ENCODE data around the gene FUT6. TPM values are rescaled to one million over a fixed set of nuclear protein-coding genes. Genes with fewer than 3 reads are reported as not detected.

FUT6 gene
- total and polyA plus RNA-seq, 11 donors = not detected

GRCh38 chr19:5837761-5838352 lies 1.6 kb downstream of the FUT6 start:
- H3K36me3 ChIP-seq = no peaks in the 10 kb centered on the region
- no peak overlapping the region for H3K4me3 ChIP-seq
- H3K27ac ChIP-seq = no peak overlapping the region
- TF ChIP-seq POLR2A (IDR thresholded peaks at IDR 0.05) = no peak
- no peak for TF ChIP-seq CTCF (IDR thresholded peaks at IDR 0.05)
- intact Hi-C loops (cut with DNase I) = loop anchor here in 1 of 10 donors (5.0 kb wide), 1 partner anchor 34 kb away; the partner anchor contains the start of gene FUT5
- H3K9me3 ChIP-seq = no peaks in the 10 kb centered on the region
- no peaks in the 10 kb centered on the region for H3K4me1 ChIP-seq
- no peaks in the 10 kb centered on the region for H3K27me3 ChIP-seq
- ATAC-seq (no peak), DNase-seq (no peak)
- 63 to 71% (median 68%) methylated on average over 15 of the region's 15 CpGs for WGBS, 4 donors

GRCh38 chr19:5832527-5833216 lies 6.8 kb downstream of the FUT6 start:
- ATAC-seq = no peak
- H3K4me1 ChIP-seq = peaks cover 0 to 21% (median 3%) of the 10 kb centered on the region in 12 donors
- H3K27me3 ChIP-seq = peaks cover 0 to 28% (median 13%) of the 10 kb centered on the region in 9 donors
- TF ChIP-seq POLR2A (IDR thresholded peaks at IDR 0.05) = no peak
- no peak for TF ChIP-seq CTCF (IDR thresholded peaks at IDR 0.05)
- no peaks in the 10 kb centered on the region for H3K9me3 ChIP-seq
- H3K36me3 ChIP-seq = no peaks in the 10 kb centered on the region
- DNase-seq = no peak
- WGBS, 4 donors = 88 to 93% (median 88%) methylated on average over 5 to 6 of the region's 6 CpGs
- no peak overlapping the region for H3K27ac ChIP-seq
- intact Hi-C loops (cut with DNase I) = loop anchor here in 1 of 10 donors (5.0 kb wide), 1 partner anchor 45 kb away; no protein-coding TSS in a partner anchor
- no peak overlapping the region for H3K4me3 ChIP-seq

GRCh38 chr19:5832061-5832460 lies 7.4 kb downstream of the FUT6 start:
- peaks cover 0 to 28% (median 13%) of the 10 kb centered on the region in 9 donors for H3K27me3 ChIP-seq
- no peak overlapping the region for H3K4me3 ChIP-seq
- no peak overlapping the region for H3K27ac ChIP-seq
- H3K36me3 ChIP-seq = no peaks in the 10 kb centered on the region
- 83 to 88% (median 84%) methylated on average over 20 to 22 of the region's 22 CpGs for WGBS, 4 donors
- DNase-seq (no peak), ATAC-seq (no peak)
- no peaks in the 10 kb centered on the region for H3K9me3 ChIP-seq
- peaks cover 0 to 25% (median 3%) of the 10 kb centered on the region in 12 donors for H3K4me1 ChIP-seq
- intact Hi-C loops (cut with DNase I) = loop anchor here in 1 of 10 donors (5.0 kb wide), 1 partner anchor 45 kb away; no protein-coding TSS in a partner anchor
- TF ChIP-seq CTCF (IDR thresholded peaks at IDR 0.05) (no peak), POLR2A (IDR thresholded peaks at IDR 0.05) (no peak)

GRCh38 chr19:5831159-5831558 lies 8.3 kb downstream of the FUT6 start:
- no peak for DNase-seq
- ATAC-seq = no peak
- no peak for TF ChIP-seq POLR2A (IDR thresholded peaks at IDR 0.05)
- TF ChIP-seq CTCF (IDR thresholded peaks at IDR 0.05) = no peak
- Histone ChIP-seq H3K4me3 (no peak overlapping the region), H3K27me3 (peaks cover 0 to 28% (median 13%) of the 10 kb centered on the region in 9 donors), H3K4me1 (peaks cover 0 to 30% (median 4%) of the 10 kb centered on the region in 12 donors), H3K36me3 (no peaks in the 10 kb centered on the region), H3K9me3 (no peaks in the 10 kb centered on the region), H3K27ac (no peak overlapping the region)
- 83 to 89% (median 85%) methylated on average over 1 to 9 of the region's 9 CpGs for whole genome bisulfite sequencing, 4 donors
- intact Hi-C loops (cut with DNase I) = loop anchor here in 1 of 10 donors (5.0 kb wide), 1 partner anchor 46 kb away; no protein-coding TSS in a partner anchor
